Left lung (tissue), 10 donors: ENCODE measurements around the gene PTPRN2. TPM values are rescaled to one million over a fixed set of nuclear protein-coding genes. Genes with fewer than 3 reads are reported as not detected.

Source experiments
- ATAC-seq: fragments of 200-7000 bp; cut with Tn5 transposase; one replicate; pipeline ENCODE4 v1.9.1; 2020; ENCODE audit warnings: moderate library complexity
- DNase-seq, 4 donors: peaks; one replicate each; pipeline ENCODE4 v3.0.0-alpha.2; 2013 to 2020
- H3K27ac ChIP-seq, 2 donors: fragments of 200-600 bp; sonication (generic) in 1 of 2; one replicate each; pipeline versions ENCODE4 v1.5.0 to v1.8.0; 2020 to 2021
- H3K27me3 ChIP-seq, 2 donors: fragments of 200-600 bp; sonication (generic) in 1 of 2; one replicate each; pipeline versions ENCODE4 v1.5.0 to v1.8.0; 2020 to 2021
- H3K36me3 ChIP-seq, 2 donors: fragments of 200-600 bp; sonication (generic) in 1 of 2; one replicate each; pipeline versions ENCODE4 v1.5.0 to v1.8.0; 2020 to 2021
- H3K4me1 ChIP-seq, 2 donors: fragments of 200-600 bp; one replicate each; pipeline ENCODE4 v1.8.0; 2021
- H3K4me3 ChIP-seq, 2 donors: fragments of 200-600 bp; sonication (generic) in 1 of 2; one replicate each; pipeline versions ENCODE4 v1.5.0 to v1.8.0; 2020 to 2021; ENCODE audit warnings: mild to moderate bottlenecking in 1 of 2
- H3K9me3 ChIP-seq, 2 donors: fragments of 200-600 bp; sonication (generic) in 1 of 2; one replicate each; pipeline versions ENCODE4 v1.5.0 to v1.8.0; 2020 to 2021
- CTCF ChIP-seq, 2 donors: fragments of 200-600 bp; sonication (generic) in 1 of 2; IDR thresholded peaks; one replicate each; pipeline versions ENCODE4 v1.5.0 to v1.8.0; 2021; ENCODE audit warnings: antibody characterized with exemption in 2 of 2
- intact Hi-C, 2 donors: fragments of 100-400 bp; cut with DNase I; formaldehyde crosslinking; loops; one replicate each; pipeline versions ENCODE4 v1.11.2 to v1.14.2; 2022
- polyA plus RNA-seq, 6 donors: library from polyadenylated mRNA; unstranded; fragments of 120-200 nt; gene quantifications; one replicate each; pipeline ENCODE4 v1.2.1, GENCODE V29; 2013; ENCODE audit not compliant: insufficient read length in 6 of 6
- total RNA-seq, 2 donors: library from RNA; stranded (reverse); fragmentation: NEBNext Ultra II Directional; extraction: Animal tissue kit (Norgen Biotek cat#: 25700); gene quantifications; one replicate each; pipeline ENCODE4 v1.2.1, GENCODE V29; 2021
- donor health status: DM: no; HTN: yes; CAD: no.
- donor health status: DM: no; HTN: no; CAD: no.

Gene PTPRN2
- total and polyA plus RNA-seq, 8 donors = 4.0 to 7.8 (median 6.8) TPM

- Histone ChIP-seq H3K9me3 (no peaks in the 10 kb centered on the region), H3K27me3 (no peaks in the 10 kb centered on the region), H3K36me3 (no peaks in the 10 kb centered on the region), H3K4me3 (no peak overlapping the region), H3K27ac (no peak overlapping the region), H3K4me1 (no peaks in the 10 kb centered on the region)
- no peak for TF ChIP-seq CTCF (IDR thresholded peaks at IDR 0.05)
- no peak for ATAC-seq
- intact Hi-C loops = no loop called here
- DNase-seq = peak in 2 of 4 donors; percentile 22 to 50
Observed at GRCh38 chr7:158366346-158366745, 221.3 kb downstream of the PTPRN2 start.

DNA sequence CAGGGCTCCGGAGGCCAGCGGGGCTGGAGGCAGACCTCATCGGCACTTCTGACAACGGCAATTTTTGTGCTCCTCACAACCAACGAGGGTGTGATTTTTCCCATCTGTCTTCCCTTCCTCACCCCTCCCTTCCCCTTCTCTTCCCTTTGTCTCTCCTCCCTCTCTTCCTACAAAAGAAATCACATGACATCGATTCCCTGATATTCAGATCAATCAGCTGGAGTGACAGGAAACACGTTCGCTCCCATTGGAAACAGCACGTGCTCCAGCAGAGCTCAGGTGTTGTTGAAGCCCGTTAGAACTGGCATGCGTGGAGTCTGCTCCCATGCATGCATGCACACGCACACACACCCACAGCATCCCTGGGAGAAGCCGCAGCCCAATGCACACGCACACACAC is 222.4 kb downstream of the PTPRN2 start:
- peak in 1 of 4 donors; percentile 1 for DNase-seq
- Histone ChIP-seq H3K27me3 (no peaks in the 10 kb centered on the region), H3K27ac (no peak overlapping the region), H3K4me3 (no peak overlapping the region), H3K36me3 (no peaks in the 10 kb centered on the region), H3K4me1 (no peaks in the 10 kb centered on the region), H3K9me3 (no peaks in the 10 kb centered on the region)
- no peak for ATAC-seq
- intact Hi-C loops = no loop called here
- no peak for TF ChIP-seq CTCF (IDR thresholded peaks at IDR 0.05)

GRCh38 chr7:158364451-158364850 is 223.2 kb downstream of the PTPRN2 start:
- no peak overlapping the region for H3K27ac ChIP-seq
- no peaks in the 10 kb centered on the region for H3K27me3 ChIP-seq
- H3K4me3 ChIP-seq = no peak overlapping the region
- ATAC-seq (no peak), DNase-seq (peak in 1 of 4 donors; percentile 11)
- H3K4me1 ChIP-seq = no peaks in the 10 kb centered on the region
- intact Hi-C loops = no loop called here
- H3K36me3 ChIP-seq = no peaks in the 10 kb centered on the region
- no peaks in the 10 kb centered on the region for H3K9me3 ChIP-seq
- TF ChIP-seq CTCF (IDR thresholded peaks at IDR 0.05) = no peak

GRCh38 chr7:158362912-158363905 is 224.4 kb downstream of the PTPRN2 start:
- Histone ChIP-seq H3K4me1 (no peaks in the 10 kb centered on the region), H3K9me3 (no peaks in the 10 kb centered on the region), H3K4me3 (no peak overlapping the region), H3K36me3 (no peaks in the 10 kb centered on the region), H3K27me3 (peaks cover 0 to under 1% of the 10 kb centered on the region in 2 donors), H3K27ac (no peak overlapping the region)
- no peak for ATAC-seq
- TF ChIP-seq CTCF (IDR thresholded peaks at IDR 0.05) = no peak
- intact Hi-C loops = no loop called here
- DNase-seq = peak in 1 of 4 donors; percentile 29

- H3K27me3 ChIP-seq = peaks cover 0 to 12% of the 10 kb centered on the region in 2 donors
- H3K4me1 ChIP-seq = no peaks in the 10 kb centered on the region
- no peak overlapping the region for H3K27ac ChIP-seq
- ATAC-seq (no peak), DNase-seq (peak in 1 of 4 donors; percentile 18)
- intact Hi-C loops = no loop called here
- no peaks in the 10 kb centered on the region for H3K9me3 ChIP-seq
- H3K4me3 ChIP-seq = no peak overlapping the region
- no peaks in the 10 kb centered on the region for H3K36me3 ChIP-seq
- TF ChIP-seq CTCF (IDR thresholded peaks at IDR 0.05) = no peak
Observed at GRCh38 chr7:158362001-158362400, 225.6 kb downstream of the PTPRN2 start.
